ENCODE data around the gene PJA2.

GRCh38 chr5:109365653-109366052 is 44.1 kb downstream of the PJA2 start:
- TF ChIP-seq POLR2AphosphoS5 (IDR thresholded peaks at IDR 0.05), result no peak
- TF ChIP-seq RAD21 (conservative IDR thresholded peaks at IDR 0.05), result no peak
- TF ChIP-seq EZH2 (IDR thresholded peaks at IDR 0.05; ENCODE audit: borderline replicate concordance, insufficient read depth, low read length, poor library complexity, severe bottlenecking), result no peak
- TF ChIP-seq REST (IDR thresholded peaks at IDR 0.05; ENCODE audit: borderline replicate concordance), result no peak
- no peak for TF ChIP-seq CTCF (IDR thresholded peaks at IDR 0.05; ENCODE audit: poor library complexity, severe bottlenecking)
- TF ChIP-seq MXI1 (conservative IDR thresholded peaks at IDR 0.05; ENCODE audit: poor library complexity, severe bottlenecking), result no peak
- TF ChIP-seq SMC3 (conservative IDR thresholded peaks at IDR 0.05; ENCODE audit: poor library complexity), result no peak
